Activated T-helper 17 cell treated with anti-CD3 and anti-CD28 coated beads, Interleukin-2, amount 50 U/mL, for 72 hours (primary cell): ENCODE measurements around the gene CCR7. TPM values are rescaled to one million over a fixed set of nuclear protein-coding genes. Genes with fewer than 3 reads are reported as not detected.
"Not testable (repeated sequence)": the region's sequence is repeated elsewhere in the genome, so short reads cannot be mapped to it uniquely, and the experiment has no call there.

Source experiments
- ATAC-seq: fragments of 150-1000 bp; cut with Tn5 transposase; replicated peaks from 2 replicates; pipeline ENCODE4 v1.10.0; 2021; ENCODE audit warnings: mild to moderate bottlenecking, moderate library complexity
- H3K27ac Mint-ChIP-seq: one replicate; pipeline ENCODE4 v1.8.0; 2022; ENCODE audit warnings: mixed read lengths
- H3K27me3 Mint-ChIP-seq: one replicate; pipeline ENCODE4 v1.8.0; 2022; ENCODE audit warnings: mixed read lengths
- H3K36me3 Mint-ChIP-seq: one replicate; pipeline ENCODE4 v1.8.0; 2022; ENCODE audit warnings: low read depth, mild to moderate bottlenecking, mixed read lengths
- H3K4me1 Mint-ChIP-seq: one replicate; pipeline ENCODE4 v1.8.0; 2022; ENCODE audit warnings: mixed read lengths
- H3K4me3 Mint-ChIP-seq: one replicate; pipeline ENCODE4 v1.8.0; 2022; ENCODE audit warnings: mild to moderate bottlenecking, mixed read lengths
- H3K9me3 Mint-ChIP-seq: one replicate; pipeline ENCODE4 v1.8.0; 2022; ENCODE audit warnings: mixed read lengths
- total RNA-seq, 2 donors: library from RNA; stranded (reverse); gene quantifications; one replicate each; pipeline ENCODE4 v1.2.3, GENCODE V29; 2022

The CCR7 gene
- total RNA-seq, 2 donors from 2014 or later: 140 to 304 TPM

DNA sequence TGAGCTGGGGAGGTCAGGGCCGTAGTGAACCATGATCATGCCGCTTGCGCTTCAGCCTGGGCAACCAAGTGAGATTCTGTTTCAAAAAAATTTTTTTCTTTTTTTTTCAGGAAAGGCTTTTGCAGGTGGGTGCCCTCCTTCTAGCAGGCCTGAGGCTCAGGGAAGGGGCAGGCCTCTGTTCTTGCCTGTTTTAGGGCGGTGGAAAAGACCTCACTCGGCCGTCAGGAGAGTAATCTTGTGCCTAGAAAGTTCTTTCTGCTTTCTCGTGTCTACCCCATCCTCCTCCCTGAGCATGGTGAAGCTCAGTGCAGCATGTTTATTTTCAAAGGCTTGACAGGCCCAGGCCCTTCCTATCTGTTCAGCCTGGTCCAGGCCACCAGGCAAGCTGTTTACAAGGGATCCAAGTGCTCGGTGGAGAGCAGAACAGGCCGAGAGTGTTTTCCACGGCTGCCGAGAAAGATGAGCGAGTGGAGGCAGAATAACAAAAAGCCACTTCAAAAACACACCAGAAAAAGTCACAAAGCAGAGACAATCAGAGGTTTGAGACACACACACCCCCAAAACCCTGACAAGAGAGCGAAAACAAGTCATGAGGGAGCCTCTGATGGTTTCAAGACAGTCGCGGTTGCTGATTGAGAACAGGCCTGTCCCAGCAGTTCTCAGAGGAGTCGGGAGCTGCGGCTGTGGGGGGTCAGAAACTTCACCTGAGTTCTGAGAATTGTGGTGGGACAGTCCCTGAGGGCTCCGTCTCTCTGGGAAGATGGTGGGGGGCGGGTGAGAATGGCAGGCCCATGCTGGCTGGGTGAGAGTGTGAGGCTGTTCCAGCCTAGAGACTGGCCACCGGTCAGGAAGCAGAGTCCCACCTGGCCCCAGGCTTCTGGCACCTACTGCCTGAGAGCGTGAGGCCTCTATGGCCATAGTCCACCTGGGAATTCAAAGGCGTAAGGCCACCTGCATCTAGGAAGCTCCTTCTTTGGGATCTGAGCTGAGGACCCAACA is 37.5 kb upstream of the CCR7 start:
- Mint-ChIP-seq H3K27ac (peak overlapping the region; percentile 91), H3K4me3 (peak overlapping the region; percentile 74), H3K27me3 (no peaks in the 10 kb centered on the region), H3K36me3 (peaks cover 12% of the 10 kb centered on the region), H3K9me3 (no peaks in the 10 kb centered on the region), H3K4me1 (peaks cover 65% of the 10 kb centered on the region)
- ATAC-seq: peak; percentile 53

GRCh38 chr17:40600486-40601046 is 35.3 kb upstream of the CCR7 start:
- Mint-ChIP-seq H3K27me3 (no peaks in the 10 kb centered on the region), H3K9me3 (peaks cover 5% of the 10 kb centered on the region), H3K4me3 (peak overlapping the region; percentile 74), H3K27ac (peak overlapping the region; percentile 98), H3K4me1 (peaks cover 73% of the 10 kb centered on the region), H3K36me3 (peaks cover 18% of the 10 kb centered on the region)
- no peak for ATAC-seq

DNA sequence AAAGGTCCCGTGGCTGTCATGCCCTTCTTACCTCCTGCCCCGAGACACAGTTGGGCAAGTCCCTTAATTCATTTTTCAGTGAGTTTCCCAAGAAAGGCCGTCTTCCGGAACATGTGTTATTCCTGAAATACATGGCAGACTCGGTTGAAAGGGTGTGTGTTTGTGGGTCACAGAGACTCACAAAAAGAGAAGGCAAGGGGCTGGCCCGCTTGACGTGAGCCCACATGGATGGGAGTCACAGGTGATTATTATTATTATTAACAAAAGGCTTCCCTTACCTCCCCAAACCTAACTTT is 34.1 kb upstream of the CCR7 start:
- Mint-ChIP-seq H3K4me1 (peaks cover 68% of the 10 kb centered on the region), H3K27ac (peak overlapping the region; percentile 98), H3K36me3 (peaks cover 18% of the 10 kb centered on the region), H3K4me3 (peak overlapping the region; percentile 74), H3K27me3 (no peaks in the 10 kb centered on the region), H3K9me3 (peaks cover 5% of the 10 kb centered on the region)
- no peak for ATAC-seq

- Mint-ChIP-seq H3K27ac (peak overlapping the region; percentile 98), H3K4me1 (peaks cover 63% of the 10 kb centered on the region), H3K4me3 (peak overlapping the region; percentile 74), H3K36me3 (peaks cover 18% of the 10 kb centered on the region), H3K9me3 (peaks cover 5% of the 10 kb centered on the region), H3K27me3 (no peaks in the 10 kb centered on the region)
- ATAC-seq: peak; percentile 56
Measured at GRCh38 chr17:40598619-40599467, 33.6 kb upstream of the CCR7 start.

GRCh38 chr17:40598301-40598618 is 33.0 kb upstream of the CCR7 start:
- Mint-ChIP-seq H3K36me3 (peaks cover 18% of the 10 kb centered on the region), H3K4me3 (peak overlapping the region; percentile 74), H3K27me3 (no peaks in the 10 kb centered on the region), H3K9me3 (peaks cover 5% of the 10 kb centered on the region), H3K27ac (peak overlapping the region; percentile 98), H3K4me1 (peaks cover 61% of the 10 kb centered on the region)
- no peak for ATAC-seq

DNA sequence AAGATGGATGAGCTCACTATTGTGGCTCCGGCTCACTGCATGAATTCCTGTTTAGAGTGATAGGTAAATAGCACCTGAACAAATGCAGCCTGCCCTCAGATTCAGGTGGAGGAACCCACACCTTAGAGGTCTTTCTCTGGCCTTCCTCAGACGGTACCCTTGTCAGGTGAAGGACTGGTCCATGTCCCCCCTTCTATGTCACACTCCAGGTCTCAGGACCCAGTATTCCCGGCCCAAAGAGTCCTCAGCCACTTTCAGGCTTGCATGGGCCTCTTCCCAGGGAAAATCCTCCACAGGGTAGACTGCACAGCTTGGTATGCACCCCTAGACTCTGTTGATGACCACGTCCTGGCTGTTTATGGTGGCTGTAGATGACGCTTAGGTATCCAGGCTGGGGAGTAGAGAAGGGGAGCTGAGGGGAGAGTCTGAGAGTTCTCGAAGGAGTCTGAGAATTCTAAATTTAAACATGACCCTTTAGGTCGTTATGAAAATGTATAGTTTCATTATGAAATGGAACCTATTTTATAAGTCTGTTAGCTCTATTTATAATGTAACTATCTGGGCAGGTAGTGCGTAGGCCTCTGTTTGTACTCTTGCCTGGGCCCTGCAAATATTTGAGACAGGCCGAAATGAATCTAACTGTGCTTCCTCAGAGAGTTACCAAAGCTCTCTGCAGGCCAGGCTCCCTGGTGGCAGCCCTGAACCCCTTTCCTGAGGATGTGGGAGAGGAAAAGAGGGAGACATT is 32.5 kb upstream of the CCR7 start:
- peak overlapping the region; percentile 98 for H3K27ac Mint-ChIP-seq
- peak overlapping the region; percentile 74 for H3K4me3 Mint-ChIP-seq
- peaks cover 56% of the 10 kb centered on the region for H3K4me1 Mint-ChIP-seq
- peak; percentile 6 for ATAC-seq
- H3K36me3 Mint-ChIP-seq: peaks cover 18% of the 10 kb centered on the region
- H3K9me3 Mint-ChIP-seq: peaks cover 5% of the 10 kb centered on the region
- H3K27me3 Mint-ChIP-seq: no peaks in the 10 kb centered on the region

DNA sequence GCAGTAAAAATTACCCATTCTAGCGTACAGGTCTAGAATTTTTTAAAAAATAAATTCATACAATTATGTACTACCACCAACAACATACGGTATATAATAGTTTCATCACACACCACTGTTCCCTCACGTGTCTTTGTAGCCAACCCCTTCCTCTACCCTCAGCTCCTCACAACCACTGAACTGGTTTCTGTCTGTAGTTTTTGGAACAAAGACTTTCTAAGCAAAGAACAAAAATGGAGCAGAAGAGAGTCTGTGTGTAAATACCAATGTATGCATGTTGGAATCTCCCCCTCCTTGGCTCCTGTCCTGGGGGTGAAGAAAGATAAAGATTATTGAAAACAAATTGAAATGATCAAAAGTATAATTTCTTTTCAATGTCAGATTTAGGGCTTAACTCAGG is 31.9 kb upstream of the CCR7 start:
- no peak for ATAC-seq
- peaks cover 5% of the 10 kb centered on the region for H3K9me3 Mint-ChIP-seq
- H3K27ac Mint-ChIP-seq: peak overlapping the region; percentile 98
- no peaks in the 10 kb centered on the region for H3K27me3 Mint-ChIP-seq
- peak overlapping the region; percentile 74 for H3K4me3 Mint-ChIP-seq
- H3K36me3 Mint-ChIP-seq: peaks cover 18% of the 10 kb centered on the region
- peaks cover 53% of the 10 kb centered on the region for H3K4me1 Mint-ChIP-seq

- Mint-ChIP-seq H3K27ac (peak overlapping the region; percentile 98), H3K27me3 (no peaks in the 10 kb centered on the region), H3K9me3 (peaks cover 5% of the 10 kb centered on the region), H3K4me3 (peak overlapping the region; percentile 74), H3K4me1 (peaks cover 49% of the 10 kb centered on the region), H3K36me3 (peaks cover 18% of the 10 kb centered on the region)
- ATAC-seq: peak; percentile 42
Measured at GRCh38 chr17:40596261-40596919, 31.1 kb upstream of the CCR7 start.

GRCh38 chr17:40590742-40591141 is 25.5 kb upstream of the CCR7 start:
- H3K36me3 Mint-ChIP-seq: no peaks in the 10 kb centered on the region
- no peaks in the 10 kb centered on the region for H3K27me3 Mint-ChIP-seq
- H3K4me1 Mint-ChIP-seq: peaks cover 35% of the 10 kb centered on the region

GRCh38 chr17:40588552-40588951 is 23.3 kb upstream of the CCR7 start:
- Mint-ChIP-seq H3K27ac (peak overlapping the region; percentile 7), H3K27me3 (no peaks in the 10 kb centered on the region), H3K9me3 (peaks cover 20% of the 10 kb centered on the region), H3K36me3 (no peaks in the 10 kb centered on the region), H3K4me3 (peak overlapping the region; percentile 30), H3K4me1 (peaks cover 45% of the 10 kb centered on the region)
- ATAC-seq: no peak

More at GRCh38 chr17:40590742-40591141, 25.5 kb upstream of the CCR7 start:
- no peak for ATAC-seq
- peaks cover 11% of the 10 kb centered on the region for H3K9me3 Mint-ChIP-seq
- H3K4me3 Mint-ChIP-seq: no peak overlapping the region
- H3K27ac Mint-ChIP-seq: no peak overlapping the region

DNA sequence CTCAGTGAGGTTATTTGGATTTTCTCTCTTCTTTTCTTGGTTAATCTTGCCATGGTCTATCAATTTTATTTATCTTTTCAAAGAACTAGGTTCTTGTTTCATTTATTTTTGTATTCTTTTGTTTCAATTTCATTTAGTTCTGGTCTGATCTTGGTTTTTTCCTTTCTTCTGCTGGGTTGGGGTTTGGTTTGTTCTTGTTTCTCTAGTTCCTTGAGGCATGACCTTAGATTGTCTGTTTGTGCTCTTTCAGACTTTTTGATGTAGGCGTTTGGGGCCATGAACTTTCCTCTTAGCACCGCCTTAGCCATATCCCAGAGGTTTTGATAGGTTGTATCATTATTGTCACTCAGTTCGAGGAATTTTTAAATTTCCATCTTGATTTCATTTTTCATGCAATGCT is 21.0 kb upstream of the CCR7 start:
- Mint-ChIP-seq H3K27ac (peak overlapping the region; percentile 62), H3K4me1 (peaks cover 63% of the 10 kb centered on the region), H3K9me3 (peaks cover 20% of the 10 kb centered on the region), H3K4me3 (peak overlapping the region; percentile 59)
- not testable (repeated sequence) for H3K27me3 Mint-ChIP-seq, H3K36me3 Mint-ChIP-seq, ATAC-seq

GRCh38 chr17:40584950-40585349 is 19.7 kb upstream of the CCR7 start:
- Mint-ChIP-seq H3K4me1 (peaks cover 64% of the 10 kb centered on the region), H3K9me3 (peaks cover 20% of the 10 kb centered on the region)
- H3K4me3 Mint-ChIP-seq, H3K27me3 Mint-ChIP-seq, H3K27ac Mint-ChIP-seq, ATAC-seq, H3K36me3 Mint-ChIP-seq: not testable (repeated sequence)

GRCh38 chr17:40582328-40582901 is 17.1 kb upstream of the CCR7 start:
- peaks cover 18% of the 10 kb centered on the region for H3K9me3 Mint-ChIP-seq
- peak overlapping the region; percentile 80 for H3K4me3 Mint-ChIP-seq
- H3K36me3 Mint-ChIP-seq: no peaks in the 10 kb centered on the region
- H3K27me3 Mint-ChIP-seq: no peaks in the 10 kb centered on the region
- peak; percentile 81 for ATAC-seq
- H3K27ac Mint-ChIP-seq: peak overlapping the region; percentile 84
- H3K4me1 Mint-ChIP-seq: peaks cover 56% of the 10 kb centered on the region
